AG08396 (cell line): ENCODE results near the gene TMEM154.

Source experiments
- DNase-seq: peaks from one replicate; pipeline ENCODE4 v3.0.0; 2012; ENCODE audit warnings: low spot score, mixed read lengths

The TMEM154 gene

GRCh38 chr4:152590179-152591031 is 89.4 kb downstream of the TMEM154 start:
- peak; percentile 56 for DNase-seq

- no peak for DNase-seq
Observed at GRCh38 chr4:152588869-152589268, 90.9 kb downstream of the TMEM154 start.

GRCh38 chr4:152587127-152587526 is 92.7 kb downstream of the TMEM154 start:
- DNase-seq = no peak

GRCh38 chr4:152586668-152587067 is 93.1 kb downstream of the TMEM154 start:
- DNase-seq = no peak

- DNase-seq = no peak
Observed at GRCh38 chr4:152585023-152585441, 94.8 kb downstream of the TMEM154 start.

GRCh38 chr4:152581536-152582160 is 98.1 kb downstream of the TMEM154 start:
- DNase-seq = no peak

- no peak for DNase-seq
Observed at GRCh38 chr4:152579916-152580315, 99.9 kb downstream of the TMEM154 start.

- no peak for DNase-seq
Observed at GRCh38 chr4:152579107-152579764, 100.6 kb downstream of the TMEM154 start.

- no peak for DNase-seq
Observed at GRCh38 chr4:152578670-152579069, 101.1 kb downstream of the TMEM154 start.

- no peak for DNase-seq
Observed at GRCh38 chr4:152577708-152578396, 101.9 kb downstream of the TMEM154 start.

- DNase-seq = no peak
Observed at GRCh38 chr4:152575533-152575932, 104.3 kb downstream of the TMEM154 start.

- DNase-seq = no peak
Observed at GRCh38 chr4:152573861-152574260, 105.9 kb downstream of the TMEM154 start.

- DNase-seq = no peak
Observed at GRCh38 chr4:152572417-152573086, 107.2 kb downstream of the TMEM154 start.

GRCh38 chr4:152571770-152572169 is 108.0 kb downstream of the TMEM154 start:
- no peak for DNase-seq

- no peak for DNase-seq
Observed at GRCh38 chr4:152571296-152571695, 108.5 kb downstream of the TMEM154 start.
